ENCODE data around the gene HTRA3.
"Not testable (repeated sequence)": the region's sequence is repeated elsewhere in the genome, so short reads cannot be mapped to it uniquely, and the experiment has no call there.

The HTRA3 gene

GRCh38 chr4:8346838-8347605 is 77.5 kb downstream of the HTRA3 start:
- DNase-seq: no peak

- DNase-seq: no peak
Observed at GRCh38 chr4:8347660-8348059, 78.1 kb downstream of the HTRA3 start.

GRCh38 chr4:8348071-8348470 is 78.5 kb downstream of the HTRA3 start:
- no peak for DNase-seq

- not testable (repeated sequence) for DNase-seq
Observed at GRCh38 chr4:8349236-8349635, 79.7 kb downstream of the HTRA3 start.

GRCh38 chr4:8349664-8350236 is 80.2 kb downstream of the HTRA3 start:
- DNase-seq: no peak

- no peak for DNase-seq
Observed at GRCh38 chr4:8350352-8350751, 80.8 kb downstream of the HTRA3 start.

- no peak for DNase-seq
Observed at GRCh38 chr4:8350841-8351461, 81.4 kb downstream of the HTRA3 start.

GRCh38 chr4:8351931-8352367 is 82.4 kb downstream of the HTRA3 start:
- no peak for DNase-seq

GRCh38 chr4:8352368-8353157 is 83.0 kb downstream of the HTRA3 start:
- DNase-seq: no peak

- DNase-seq: no peak
Observed at GRCh38 chr4:8353158-8353669, 83.7 kb downstream of the HTRA3 start.

- no peak for DNase-seq
Observed at GRCh38 chr4:8353912-8354453, 84.4 kb downstream of the HTRA3 start.

GRCh38 chr4:8355306-8355705 is 85.8 kb downstream of the HTRA3 start:
- no peak for DNase-seq

GRCh38 chr4:8355864-8356565 is 86.5 kb downstream of the HTRA3 start:
- no peak for DNase-seq

Data from SHP77 treated with DMSO at 0.1 percent for 48 hours (cell line).